Keratinocyte (primary cell): ENCODE data around the gene PIP4K2C. TPM values are rescaled to one million over a fixed set of nuclear protein-coding genes. Genes with fewer than 3 reads are reported as not detected.

Experiments used
- DNase-seq: peaks from one replicate; pipeline ENCODE4 v3.0.0-alpha.2; 2011; ENCODE audit warnings: low read depth, missing footprints, low spot score
- FAIRE-seq: peaks from 2 replicates; lab custom pipeline; 2011; peaks lifted over from hg19 to GRCh38; lab: Jason Lieb, UNC
- H2AFZ ChIP-seq: 2 replicates; pipeline ENCODE4 v1.6.0; 2012; ENCODE audit warnings: low read length, control low read depth, inconsistent platforms; ENCODE audit not compliant: control insufficient read depth
- H3K27ac ChIP-seq: 2 replicates; pipeline ENCODE4 v1.5.1; 2011; ENCODE audit warnings: low read length; ENCODE audit not compliant: control insufficient read depth, insufficient read depth
- H3K27me3 ChIP-seq: 3 replicates; pipeline ENCODE4 v1.6.0; 2011; ENCODE audit warnings: low read length; ENCODE audit not compliant: control insufficient read depth, insufficient read depth; ENCODE audit errors: extremely low read depth
- H3K36me3 ChIP-seq, 2 experiments: 2 replicates in 1 of 2; 3 replicates in 1 of 2; pipeline ENCODE4 v1.5.1; 2011; ENCODE audit warnings: low read length in 2 of 2, mild to moderate bottlenecking in 1 of 2; ENCODE audit not compliant: control insufficient read depth in 2 of 2, insufficient read depth in 2 of 2; ENCODE audit errors: extremely low read depth in 1 of 2
- H3K4me1 ChIP-seq: 3 replicates; pipeline ENCODE4 v1.5.1; 2011; ENCODE audit warnings: low read length; ENCODE audit not compliant: control insufficient read depth, insufficient read depth; ENCODE audit errors: extremely low read depth
- H3K4me2 ChIP-seq: 3 replicates; pipeline ENCODE4 v1.6.0; 2011; ENCODE audit warnings: low read depth, low read length; ENCODE audit not compliant: control insufficient read depth, insufficient read depth; ENCODE audit errors: extremely low read depth
- H3K4me3 ChIP-seq, 3 experiments: fragments of 200-600 bp in 1 of 3; sonication (generic) in 1 of 3; 2 replicates in 2 of 3; 3 replicates in 1 of 3; pipeline ENCODE4 v1.5.1; 2011 to 2016; ENCODE audit warnings: low read length in 3 of 3, mild to moderate bottlenecking in 3 of 3, control low read depth in 2 of 3, inconsistent platforms in 1 of 3, low read depth in 1 of 3, mixed read lengths in 1 of 3, mixed run types in 1 of 3, moderate library complexity in 1 of 3; ENCODE audit not compliant: control insufficient read depth in 2 of 3, insufficient read depth in 2 of 3; ENCODE audit errors: extremely low read depth in 1 of 3
- H3K79me2 ChIP-seq: 2 replicates; pipeline ENCODE4 v1.6.0; 2012; ENCODE audit warnings: low read length; ENCODE audit not compliant: control insufficient read depth, insufficient read depth
- H3K9ac ChIP-seq: 3 replicates; pipeline ENCODE4 v1.6.0; 2011; ENCODE audit warnings: low read length; ENCODE audit not compliant: control insufficient read depth, insufficient read depth; ENCODE audit errors: extremely low read depth
- H3K9me1 ChIP-seq: 3 replicates; pipeline ENCODE4 v1.6.0; 2011; ENCODE audit warnings: low read length; ENCODE audit not compliant: control insufficient read depth, insufficient read depth; ENCODE audit errors: extremely low read depth
- H3K9me3 ChIP-seq: 2 replicates; pipeline ENCODE4 v1.5.1; 2012; ENCODE audit warnings: low read depth, low read length; ENCODE audit not compliant: control insufficient read depth
- H4K20me1 ChIP-seq: 3 replicates; pipeline ENCODE4 v1.6.0; 2011; ENCODE audit warnings: low read length; ENCODE audit not compliant: control insufficient read depth, insufficient read depth; ENCODE audit errors: extremely low read depth
- CTCF ChIP-seq, 3 experiments: IDR thresholded peaks in 1 of 3; conservative IDR thresholded peaks in 1 of 3; optimal IDR thresholded peaks in 1 of 3; 2 replicates in 2 of 3; 3 replicates in 1 of 3; pipeline versions ENCODE3 to v1.5.1; 2011; ENCODE audit warnings: low read length in 3 of 3, mild to moderate bottlenecking in 3 of 3, moderate library complexity in 2 of 3, control low read depth in 1 of 3, inconsistent platforms in 1 of 3; ENCODE audit not compliant: insufficient read depth in 2 of 3; ENCODE audit errors: extremely low read depth in 1 of 3
- EZH2 ChIP-seq: IDR thresholded peaks from one replicate; pipeline ENCODE4 v1.6.1; 2012; ENCODE audit warnings: inconsistent platforms, mild to moderate bottlenecking, low read length, moderate library complexity
- dilution Hi-C: fragments of 300-500 bp; cut with MboI; formaldehyde crosslinking; loops from one replicate; pipeline ENCODE4 v1.7.0; 2020; ENCODE audit warnings: low sequenced_read_pairs; ENCODE audit not compliant: extremely low pct_ligation_motif_present
- polyA plus RNA-seq, 5 experiments: library from polyadenylated mRNA; depleted of rRNA in 3 of 5; stranded (reverse) in 3 of 5; stranded (forward) in 1 of 5; unstranded in 1 of 5; fragments of >200 nt; gene quantifications; 1 replicate in 1 of 5; 2 replicates in 3 of 5; 3 replicates in 1 of 5; pipeline versions ENCODE4 v1.2.1 to v1.2.3, GENCODE V29; 2011 to 2012; ENCODE audit warnings: missing spikeins in 2 of 5, low read depth in 1 of 5, low replicate concordance in 1 of 5

PIP4K2C gene
- polyA plus RNA-seq, 1 donor (not counting 4 experiments of a cell fraction or from before 2014, with no cell fraction given) = 93.6 TPM

DNA sequence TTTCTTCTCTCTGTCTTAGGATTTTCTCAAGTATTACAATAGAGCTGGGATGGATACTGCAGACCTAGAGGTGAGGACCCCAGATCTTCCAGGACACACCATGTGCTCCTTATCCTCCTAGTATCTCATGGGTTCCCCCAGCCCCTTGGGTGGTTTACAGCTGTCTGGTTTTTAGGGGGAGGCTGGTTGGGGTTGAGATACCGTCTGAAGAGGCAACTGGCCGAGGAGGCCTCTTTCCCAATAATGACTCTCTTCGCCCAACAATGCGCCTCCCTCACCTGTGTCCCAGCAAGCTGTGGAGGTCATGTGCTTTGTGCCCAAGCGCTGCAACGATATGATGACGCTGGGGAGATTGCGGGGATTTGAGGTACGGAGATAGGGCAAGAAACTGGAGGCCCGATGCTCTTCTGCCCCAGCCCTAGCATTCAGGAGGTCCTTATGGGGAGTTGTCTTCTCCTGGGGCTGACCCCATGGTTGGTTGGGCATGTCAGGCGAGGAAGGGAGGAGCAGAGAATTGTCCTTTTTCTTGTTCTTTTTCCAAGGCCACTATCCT, 24.0 kb downstream of the PIP4K2C start:
- FAIRE-seq (no peak), DNase-seq (no peak)
- no peaks in the 10 kb centered on the region for H3K9me3 ChIP-seq
- dilution Hi-C loops = no loop called here
- no peaks in the 10 kb centered on the region for H3K79me2 ChIP-seq
- H3K4me1 ChIP-seq = peaks cover 5% of the 10 kb centered on the region
- H3K27me3 ChIP-seq = peaks cover 72% of the 10 kb centered on the region
- H3K36me3 ChIP-seq = no peaks in the 10 kb centered on the region
- H4K20me1 ChIP-seq = no peaks in the 10 kb centered on the region
- H3K4me3 ChIP-seq = no peak overlapping the region
- H3K27ac ChIP-seq = no peak overlapping the region
- H3K4me2 ChIP-seq = no peak overlapping the region
- no peak for TF ChIP-seq CTCF (optimal IDR thresholded peaks at IDR 0.05 in 1 of 3, IDR thresholded peaks at IDR 0.05 in 1 of 3, conservative IDR thresholded peaks at IDR 0.05 in 1 of 3; ENCODE audit: extremely low read depth in 1 of 3, insufficient read depth in 2 of 3, low read length in 3 of 3)
- no peak for TF ChIP-seq EZH2
- H3K9me1 ChIP-seq = no peaks in the 10 kb centered on the region
- H3K9ac ChIP-seq = no peak overlapping the region
- H2AFZ ChIP-seq = no peak overlapping the region

- Histone ChIP-seq H3K36me3 (no peaks in the 10 kb centered on the region), H3K9ac (no peak overlapping the region), H3K27ac (no peak overlapping the region), H3K9me3 (no peaks in the 10 kb centered on the region), H3K27me3 (peaks cover 73% of the 10 kb centered on the region), H3K4me2 (no peak overlapping the region), H4K20me1 (no peaks in the 10 kb centered on the region), H3K79me2 (no peaks in the 10 kb centered on the region), H3K4me1 (peaks cover 6% of the 10 kb centered on the region), H2AFZ (no peak overlapping the region), H3K9me1 (no peaks in the 10 kb centered on the region), H3K4me3 (no peak overlapping the region)
- no peak for DNase-seq
- FAIRE-seq = no peak
- TF ChIP-seq CTCF (optimal IDR thresholded peaks at IDR 0.05 in 1 of 3, IDR thresholded peaks at IDR 0.05 in 1 of 3, conservative IDR thresholded peaks at IDR 0.05 in 1 of 3; ENCODE audit: extremely low read depth in 1 of 3, insufficient read depth in 2 of 3, low read length in 3 of 3) (no peak), EZH2 (no peak)
- dilution Hi-C loops = no loop called here
These were observed 24.6 kb downstream of the PIP4K2C start for GRCh38 chr12:57615637-57616036.
